CD4-positive, alpha-beta memory T cell (primary cell): ENCODE data around the gene ACTR3. TPM values are rescaled to one million over a fixed set of nuclear protein-coding genes. Genes with fewer than 3 reads are reported as not detected.

Experiments used
- CTCF ChIA-PET: fragments of 350-600 bp; sonication (Branson Sonifier 250); formaldehyde crosslinking; loops from one replicate; lab custom pipeline; 2021; ENCODE audit warnings: inconsistent platforms; ENCODE audit not compliant: partially characterized antibody; lab: Charles Lee
- POLR2A ChIA-PET: fragments of 350-600 bp; sonication (Branson Sonifier 250); formaldehyde crosslinking; loops from one replicate; lab custom pipeline; 2021; ENCODE audit not compliant: partially characterized antibody; lab: Charles Lee
- DNase-seq, 5 donors: peaks; one replicate each; pipeline versions ENCODE4 v3.0.0 to v3.0.0-alpha.2; 2020 to 2022; ENCODE audit warnings: mixed read lengths in 1 of 5
- H3K27ac ChIP-seq: one replicate; pipeline ENCODE4 v1.7.0; 2013; ENCODE audit warnings: low read depth, low read length
- H3K27me3 ChIP-seq: 2 replicates; pipeline ENCODE4 v1.7.0; 2013; ENCODE audit warnings: mild to moderate bottlenecking, low read length, moderate library complexity; ENCODE audit not compliant: insufficient read depth
- H3K36me3 ChIP-seq: 2 replicates; pipeline ENCODE4 v1.7.0; 2013; ENCODE audit warnings: mild to moderate bottlenecking, low read length, moderate library complexity; ENCODE audit not compliant: insufficient read depth
- H3K4me1 ChIP-seq: 2 replicates; pipeline ENCODE4 v1.7.0; 2013; ENCODE audit warnings: mild to moderate bottlenecking, low read length, moderate library complexity; ENCODE audit not compliant: insufficient read depth
- H3K4me3 ChIP-seq, 2 donors: one replicate each; pipeline ENCODE4 v1.7.0; 2013; ENCODE audit warnings: low read length in 2 of 2, mild to moderate bottlenecking in 1 of 2
- H3K9me3 ChIP-seq, 2 donors: one replicate each; pipeline ENCODE4 v1.7.0; 2013; ENCODE audit warnings: low read length in 2 of 2, control low read depth in 1 of 2; ENCODE audit not compliant: control insufficient read depth in 1 of 2
- H3K27ac Mint-ChIP-seq, 7 donors: one replicate each; pipeline ENCODE4 v1.8.0; 2020 to 2021; ENCODE audit warnings: mixed read lengths in 7 of 7, mild to moderate bottlenecking in 6 of 7, inconsistent platforms in 3 of 7, moderate library complexity in 3 of 7
- H3K27me3 Mint-ChIP-seq, 2 donors: one replicate each; pipeline ENCODE4 v1.8.0; 2020 to 2021; ENCODE audit warnings: mixed read lengths in 2 of 2
- H3K36me3 Mint-ChIP-seq, 2 donors: one replicate each; pipeline ENCODE4 v1.8.0; 2020 to 2021; ENCODE audit warnings: mixed read lengths in 2 of 2, inconsistent platforms in 1 of 2, mild to moderate bottlenecking in 1 of 2
- H3K4me1 Mint-ChIP-seq, 4 donors: one replicate each; pipeline ENCODE4 v1.8.0; 2020 to 2021; ENCODE audit warnings: mixed read lengths in 4 of 4, mild to moderate bottlenecking in 1 of 4
- H3K4me3 Mint-ChIP-seq, 8 donors: one replicate each; pipeline ENCODE4 v1.8.0; 2020 to 2021; ENCODE audit warnings: mixed read lengths in 8 of 8, mild to moderate bottlenecking in 7 of 8, moderate library complexity in 6 of 8, inconsistent platforms in 3 of 8
- H3K9me3 Mint-ChIP-seq, 8 donors: one replicate each; pipeline ENCODE4 v1.8.0; 2020 to 2021; ENCODE audit warnings: mixed read lengths in 8 of 8, mild to moderate bottlenecking in 5 of 8, inconsistent platforms in 3 of 8, moderate library complexity in 1 of 8
- intact Hi-C: fragments of 100-400 bp; cut with micrococcal nuclease; formaldehyde crosslinking; loops from one replicate; pipeline ENCODE4 v1.15.1; 2023
- polyA plus RNA-seq, 2 donors: library from polyadenylated mRNA; unstranded; fragments of 300-500 nt; fragmentation: Illumina TruSeq; gene quantifications; one replicate each; pipeline ENCODE4 v1.2.3, GENCODE V29; 2021
- total RNA-seq, 2 experiments: library from RNA; stranded (reverse); gene quantifications; one replicate each; pipeline ENCODE4 v1.2.3, GENCODE V29; 2021

Gene ACTR3
- total and polyA plus RNA-seq, 4 experiments from 2014 or later: 247 to 567 (median 396) TPM

GRCh38 chr2:113847144-113847543 is 42.7 kb upstream of the ACTR3 start:
- no peak for DNase-seq
- Histone ChIP-seq H3K27me3 (no peaks in the 10 kb centered on the region), H3K9me3 (no peaks in the 10 kb centered on the region), H3K27ac (no peak overlapping the region), H3K36me3 (no peaks in the 10 kb centered on the region), H3K4me1 (no peaks in the 10 kb centered on the region), H3K4me3 (no peak overlapping the region)
- no peaks in the 10 kb centered on the region for H3K27me3 Mint-ChIP-seq
- H3K4me1 Mint-ChIP-seq: no peaks in the 10 kb centered on the region
- intact Hi-C loops: no loop called here
- ChIA-PET CTCF (no interaction called here), POLR2A (no interaction called here)
- peaks cover 0 to 9% (median 4%) of the 10 kb centered on the region in 8 donors for H3K9me3 Mint-ChIP-seq
- H3K4me3 Mint-ChIP-seq: no peak overlapping the region
- H3K27ac Mint-ChIP-seq: no peak overlapping the region
- H3K36me3 Mint-ChIP-seq: peaks cover 20 to 58% of the 10 kb centered on the region in 2 donors

GRCh38 chr2:113848758-113849415 is 41.0 kb upstream of the ACTR3 start:
- CTCF ChIA-PET: interaction anchor here (0.8 kb wide), 1 partner anchor 32 kb away, joined by 3 read pairs; no protein-coding TSS in a partner anchor
- H3K4me3 Mint-ChIP-seq: no peak overlapping the region

GRCh38 chr2:113850687-113851086 is 39.2 kb upstream of the ACTR3 start:
- Histone ChIP-seq H3K36me3 (no peaks in the 10 kb centered on the region), H3K27ac (no peak overlapping the region), H3K27me3 (no peaks in the 10 kb centered on the region), H3K4me3 (no peak overlapping the region), H3K4me1 (no peaks in the 10 kb centered on the region), H3K9me3 (no peaks in the 10 kb centered on the region)
- Mint-ChIP-seq H3K27me3 (peaks cover 0 to 2% of the 10 kb centered on the region in 2 donors), H3K4me3 (no peak overlapping the region), H3K27ac (no peak overlapping the region), H3K36me3 (peaks cover 11 to 43% of the 10 kb centered on the region in 2 donors), H3K4me1 (no peaks in the 10 kb centered on the region), H3K9me3 (peaks cover 0 to 7% (median 3%) of the 10 kb centered on the region in 8 donors)
- DNase-seq: no peak
- intact Hi-C loops: no loop called here
- ChIA-PET CTCF (no interaction called here), POLR2A (no interaction called here)

More at GRCh38 chr2:113848758-113849415, 41.0 kb upstream of the ACTR3 start:
- Mint-ChIP-seq H3K27me3 (peaks cover 0 to 2% of the 10 kb centered on the region in 2 donors), H3K36me3 (peaks cover 13 to 52% of the 10 kb centered on the region in 2 donors), H3K9me3 (peaks cover 0 to 9% (median 4%) of the 10 kb centered on the region in 8 donors), H3K27ac (no peak overlapping the region), H3K4me1 (no peaks in the 10 kb centered on the region)
- Histone ChIP-seq H3K9me3 (no peaks in the 10 kb centered on the region), H3K4me3 (no peak overlapping the region), H3K4me1 (no peaks in the 10 kb centered on the region), H3K36me3 (no peaks in the 10 kb centered on the region), H3K27ac (no peak overlapping the region), H3K27me3 (no peaks in the 10 kb centered on the region)
- no peak for DNase-seq
- intact Hi-C loops: no loop called here
- POLR2A ChIA-PET: no interaction called here

GRCh38 chr2:113851640-113852039 is 38.2 kb upstream of the ACTR3 start:
- peaks cover 2 to 35% of the 10 kb centered on the region in 2 donors for H3K36me3 Mint-ChIP-seq
- no peaks in the 10 kb centered on the region for H3K36me3 ChIP-seq
- peaks cover 0 to 2% of the 10 kb centered on the region in 2 donors for H3K27me3 Mint-ChIP-seq
- H3K27ac Mint-ChIP-seq: no peak overlapping the region
- H3K4me3 Mint-ChIP-seq: no peak overlapping the region
- no peaks in the 10 kb centered on the region for H3K9me3 Mint-ChIP-seq
- no peaks in the 10 kb centered on the region for H3K4me1 Mint-ChIP-seq
- no peak overlapping the region for H3K4me3 ChIP-seq
- H3K27me3 ChIP-seq: no peaks in the 10 kb centered on the region
- POLR2A ChIA-PET: no interaction called here
- H3K9me3 ChIP-seq: no peaks in the 10 kb centered on the region
- intact Hi-C loops: no loop called here
- CTCF ChIA-PET: no interaction called here
- DNase-seq: no peak
- H3K27ac ChIP-seq: no peak overlapping the region
- no peaks in the 10 kb centered on the region for H3K4me1 ChIP-seq

- POLR2A ChIA-PET: no interaction called here
- H3K27me3 Mint-ChIP-seq: peaks cover 0 to 2% of the 10 kb centered on the region in 2 donors
- no peaks in the 10 kb centered on the region for H3K4me1 ChIP-seq
- DNase-seq: no peak
- peaks cover 2 to 39% of the 10 kb centered on the region in 2 donors for H3K36me3 Mint-ChIP-seq
- H3K4me1 Mint-ChIP-seq: peaks cover 0 to 2% (median 0%) of the 10 kb centered on the region in 4 donors
- H3K4me3 ChIP-seq: no peak overlapping the region
- H3K27me3 ChIP-seq: no peaks in the 10 kb centered on the region
- H3K9me3 ChIP-seq: no peaks in the 10 kb centered on the region
- CTCF ChIA-PET: no interaction called here
- H3K9me3 Mint-ChIP-seq: peaks cover 0 to 1% (median 0%) of the 10 kb centered on the region in 8 donors
- H3K27ac ChIP-seq: no peak overlapping the region
- no peaks in the 10 kb centered on the region for H3K36me3 ChIP-seq
- H3K27ac Mint-ChIP-seq: no peak overlapping the region
- no peak overlapping the region for H3K4me3 Mint-ChIP-seq
- intact Hi-C loops: no loop called here
Measured at GRCh38 chr2:113854208-113854607, 35.7 kb upstream of the ACTR3 start.

- H3K27me3 ChIP-seq: no peaks in the 10 kb centered on the region
- no peaks in the 10 kb centered on the region for H3K4me1 ChIP-seq
- no peak for DNase-seq
- H3K27ac Mint-ChIP-seq: no peak overlapping the region
- H3K27me3 Mint-ChIP-seq: peaks cover 0 to 2% of the 10 kb centered on the region in 2 donors
- no peaks in the 10 kb centered on the region for H3K9me3 ChIP-seq
- intact Hi-C loops: no loop called here
- no peak overlapping the region for H3K27ac ChIP-seq
- H3K36me3 ChIP-seq: no peaks in the 10 kb centered on the region
- ChIA-PET CTCF (no interaction called here), POLR2A (no interaction called here)
- no peak overlapping the region for H3K4me3 ChIP-seq
- H3K4me1 Mint-ChIP-seq: peaks cover 0 to 2% (median 0%) of the 10 kb centered on the region in 4 donors
- H3K4me3 Mint-ChIP-seq: no peak overlapping the region
- H3K9me3 Mint-ChIP-seq: peaks cover 0 to 1% (median 0%) of the 10 kb centered on the region in 8 donors
- H3K36me3 Mint-ChIP-seq: peaks cover 4 to 44% of the 10 kb centered on the region in 2 donors
Measured at GRCh38 chr2:113854970-113855740, 34.7 kb upstream of the ACTR3 start.

- peaks cover 0 to 2% (median 0%) of the 10 kb centered on the region in 4 donors for H3K4me1 Mint-ChIP-seq
- intact Hi-C loops: no loop called here
- Histone ChIP-seq H3K27me3 (no peaks in the 10 kb centered on the region), H3K4me1 (no peaks in the 10 kb centered on the region), H3K36me3 (no peaks in the 10 kb centered on the region), H3K4me3 (no peak overlapping the region), H3K27ac (no peak overlapping the region), H3K9me3 (no peaks in the 10 kb centered on the region)
- no peak overlapping the region for H3K27ac Mint-ChIP-seq
- ChIA-PET CTCF (no interaction called here), POLR2A (no interaction called here)
- peaks cover 0 to 2% of the 10 kb centered on the region in 2 donors for H3K27me3 Mint-ChIP-seq
- no peak overlapping the region for H3K4me3 Mint-ChIP-seq
- peaks cover 0 to 1% (median 0%) of the 10 kb centered on the region in 8 donors for H3K9me3 Mint-ChIP-seq
- no peak for DNase-seq
- H3K36me3 Mint-ChIP-seq: peaks cover 8 to 47% of the 10 kb centered on the region in 2 donors
Measured at GRCh38 chr2:113857464-113857863, 32.4 kb upstream of the ACTR3 start.
